HG02678 (cell line): ENCODE measurements around the gene FJX1.
"Not testable (repeated sequence)": the region's sequence is repeated elsewhere in the genome, so short reads cannot be mapped to it uniquely, and the experiment has no call there.

ENCODE experiments used
- ATAC-seq: cut with Tn5 transposase; IDR thresholded peaks from one replicate; pipeline ENCODE4 v1.9.1; 2021; ENCODE audit warnings: mild to moderate bottlenecking, moderate library complexity; ENCODE audit not compliant: unreplicated experiment

FJX1 gene

GRCh38 chr11:35663408-35663702 lies 45.1 kb downstream of the FJX1 start:
- ATAC-seq: no peak

- no peak for ATAC-seq
These were observed 46.7 kb downstream of the FJX1 start for GRCh38 chr11:35664977-35665441.

- no peak for ATAC-seq
These were observed 49.0 kb downstream of the FJX1 start for GRCh38 chr11:35667257-35667656.

GRCh38 chr11:35668350-35668749 lies 50.1 kb downstream of the FJX1 start:
- ATAC-seq: not testable (repeated sequence)
